BJ (cell line): Measurements from ENCODE around the gene PEF1. TPM values are rescaled to one million over a fixed set of nuclear protein-coding genes. Genes with fewer than 3 reads are reported as not detected.
A peak's percentile ranks its signal among the peaks of the same experiment; 100 is the strongest.

Source experiments
- CTCF ChIA-PET: fragments of 350-600 bp; formaldehyde crosslinking; extraction: SDS; loops from one replicate; lab custom pipeline; 2021; ENCODE audit warnings: antibody characterized with exemption, inconsistent platforms; lab: Yijun Ruan, JAX
- POLR2A ChIA-PET: fragments of 300-600 bp; sonication (Branson Sonifier 250); formaldehyde crosslinking; extraction: SDS; loops from one replicate; lab custom pipeline; 2021; ENCODE audit warnings: antibody characterized with exemption; lab: Charles Lee
- DNase-seq: peaks from one replicate; pipeline ENCODE4 v3.0.0-alpha.2; 2011; ENCODE audit warnings: low read depth
- H3K27me3 ChIP-seq: 2 replicates; pipeline ENCODE4 v1.6.0; 2011; ENCODE audit warnings: low read length; ENCODE audit not compliant: control insufficient read depth, insufficient read depth
- H3K36me3 ChIP-seq: 2 replicates; pipeline ENCODE4 v1.5.1; 2011; ENCODE audit warnings: low read length; ENCODE audit not compliant: control insufficient read depth, insufficient read depth
- H3K4me3 ChIP-seq: 2 replicates; pipeline ENCODE4 v1.5.1; 2011; ENCODE audit warnings: low read depth, mild to moderate bottlenecking, control low read depth, low read length
- CTCF ChIP-seq: IDR thresholded peaks from 2 replicates; pipeline ENCODE4 v1.5.1; 2011; ENCODE audit warnings: low read depth, mild to moderate bottlenecking, control low read depth, inconsistent platforms, low read length, moderate library complexity; ENCODE audit not compliant: insufficient read depth
- polyA plus RNA-seq: library from polyadenylated mRNA; depleted of rRNA; stranded (reverse); fragments of >200 nt; gene quantifications from 2 replicates; pipeline ENCODE4 v1.2.3, GENCODE V29; 2011

PEF1 gene
- polyA plus RNA-seq, 1 experiment, result 145 TPM

DNA sequence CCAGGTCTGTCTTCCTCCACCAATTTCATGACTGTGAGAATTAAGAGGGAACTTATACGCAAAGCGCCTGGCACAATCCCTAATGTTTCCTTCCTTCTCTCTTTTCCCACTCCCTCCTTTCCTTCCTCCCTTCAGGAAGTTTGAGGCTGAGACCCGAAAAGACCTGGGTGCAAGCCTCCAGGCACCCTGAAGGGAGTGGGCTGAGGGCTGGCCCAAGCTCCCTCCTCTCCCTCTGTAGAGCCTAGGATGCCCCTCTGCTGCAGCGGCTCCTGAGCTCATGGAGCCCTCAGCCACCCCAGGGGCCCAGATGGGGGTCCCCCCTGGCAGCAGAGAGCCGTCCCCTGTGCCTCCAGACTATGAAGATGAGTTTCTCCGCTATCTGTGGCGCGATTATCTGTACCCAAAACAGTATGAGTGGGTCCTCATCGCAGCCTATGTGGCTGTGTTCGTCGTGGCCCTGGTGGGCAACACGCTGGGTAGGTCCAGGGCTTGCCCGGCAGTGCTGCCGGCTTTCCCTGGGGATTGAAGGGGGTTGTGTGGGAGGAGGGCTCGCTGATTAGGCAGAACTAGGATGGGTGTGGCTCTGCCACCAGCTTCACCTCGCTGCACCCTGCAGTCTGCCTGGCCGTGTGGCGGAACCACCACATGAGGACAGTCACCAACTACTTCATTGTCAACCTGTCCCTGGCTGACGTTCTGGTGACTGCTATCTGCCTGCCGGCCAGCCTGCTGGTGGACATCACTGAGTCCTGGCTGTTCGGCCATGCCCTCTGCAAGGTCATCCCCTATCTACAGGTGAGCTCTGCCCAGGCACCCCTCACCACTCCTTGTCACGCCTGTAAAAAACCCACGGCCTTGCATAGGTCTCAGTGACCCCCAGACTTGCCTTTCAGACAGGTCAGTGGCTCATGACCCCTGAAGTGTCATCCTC lies 25.5 kb downstream of the PEF1 start:
- DNase-seq, result no peak
- CTCF ChIA-PET, result interaction anchor here (0.9 to 4.0 kb wide), 17 partner anchors 10 to 197 kb away, joined by 3 to 29 read pairs (median 6); partner anchors contain the start of gene PEF1
- H3K36me3 ChIP-seq, result no peaks in the 10 kb centered on the region
- H3K4me3 ChIP-seq, result no peak overlapping the region
- no peak for TF ChIP-seq CTCF
- POLR2A ChIA-PET, result no interaction called here
- H3K27me3 ChIP-seq, result peaks cover 12% of the 10 kb centered on the region

DNA sequence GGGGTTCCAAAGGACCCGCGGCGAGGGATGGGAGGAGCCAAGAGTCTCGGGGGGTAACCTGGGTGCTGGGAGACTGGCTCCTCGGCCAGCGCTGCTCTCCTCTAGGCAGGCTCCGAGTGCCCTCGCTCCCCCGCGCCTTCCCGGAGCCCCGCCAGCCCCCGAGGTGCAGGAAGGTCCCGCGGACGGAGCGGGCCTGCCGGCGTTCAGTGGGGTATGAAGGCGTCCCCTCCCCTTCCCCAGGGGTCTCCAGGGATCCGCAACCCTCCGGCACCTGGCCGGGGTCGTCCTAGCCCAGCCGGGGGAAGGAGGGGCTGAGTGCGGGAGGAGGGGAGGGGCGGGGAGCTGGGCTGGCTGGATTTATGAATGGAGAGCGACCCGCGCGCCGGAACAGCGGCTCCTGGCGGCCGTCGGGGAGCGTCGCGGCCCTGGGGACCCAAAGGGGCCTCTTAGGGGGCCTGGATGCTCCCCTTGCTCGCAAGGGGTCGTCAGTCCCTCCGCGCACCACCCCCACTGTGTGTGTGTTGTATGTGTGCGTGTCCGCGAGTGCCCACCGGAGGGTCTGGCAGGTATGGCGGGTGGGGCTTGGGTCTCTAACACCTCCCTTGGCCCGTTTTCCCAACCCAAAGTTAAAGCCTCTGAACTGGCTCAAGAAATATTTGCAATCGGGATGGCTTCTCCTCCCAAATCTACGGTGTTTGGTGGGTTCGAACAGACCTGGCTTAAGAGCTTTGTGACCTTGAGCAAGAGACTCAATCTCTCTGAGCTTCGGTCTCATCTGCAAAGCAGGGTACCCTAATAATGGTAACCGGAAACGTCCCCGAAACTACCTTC lies 26.5 kb downstream of the PEF1 start:
- POLR2A ChIA-PET, result no interaction called here
- H3K4me3 ChIP-seq, result peak overlapping the region; percentile 47
- DNase-seq, result no peak
- CTCF ChIA-PET, result interaction anchor here (0.9 to 4.0 kb wide), 20 partner anchors 9 to 196 kb away, joined by 3 to 29 read pairs (median 6); partner anchors contain the start of gene PEF1
- TF ChIP-seq CTCF, result peak; percentile 95
- H3K27me3 ChIP-seq, result peaks cover 12% of the 10 kb centered on the region
- no peaks in the 10 kb centered on the region for H3K36me3 ChIP-seq

GRCh38 chr1:31617218-31617915 lies 27.3 kb downstream of the PEF1 start, which contains the start of gene HCRTR1:
TSS of gene HCRTR1 (plus strand) at chr1:31617689. CDS start at chr1:31619193, 1,504 bp downstream.
- Histone ChIP-seq H3K4me3 (peak within 1 kb of the TSS; percentile 47), H3K36me3 (no peaks in the 10 kb centered on the region), H3K27me3 (peaks cover 12% of the 10 kb centered on the region)
- TF ChIP-seq CTCF, result no peak
- CTCF ChIA-PET, result interaction anchor here (0.5 to 4.0 kb wide), 23 partner anchors 8 to 195 kb away, joined by 3 to 29 read pairs (median 5); partner anchors contain the start of gene PEF1
- POLR2A ChIA-PET, result no interaction called here
- no peak for DNase-seq

GRCh38 chr1:31615939-31616338 lies 28.7 kb downstream of the PEF1 start:
- peaks cover 12% of the 10 kb centered on the region for H3K27me3 ChIP-seq
- TF ChIP-seq CTCF, result no peak
- no peaks in the 10 kb centered on the region for H3K36me3 ChIP-seq
- no peak for DNase-seq
- ChIA-PET POLR2A (no interaction called here), CTCF (interaction anchor here (4.0 kb wide), 1 partner anchor 52 kb away, joined by 23 read pairs; no protein-coding TSS in a partner anchor)
- H3K4me3 ChIP-seq, result no peak overlapping the region
